Fibroblast of mammary gland (primary cell): ENCODE measurements around the gene LRRC4C.

Source experiments
- DNase-seq: peaks from one replicate; pipeline ENCODE4 v3.0.0-alpha.2; 2010; ENCODE audit warnings: low read depth
- H3K4me3 ChIP-seq: 2 replicates; pipeline ENCODE4 v1.5.1; 2011; ENCODE audit warnings: low read depth, mild to moderate bottlenecking, low read length, moderate library complexity; ENCODE audit not compliant: control insufficient read depth
- TF ChIP-seq, protein P1 (sequence below): conservative IDR thresholded peaks from 2 replicates; pipeline ENCODE4 v1.5.1; 2011; ENCODE audit warnings: low read depth, low read length, inconsistent platforms; ENCODE audit not compliant: control insufficient read depth, insufficient read depth

The LRRC4C gene

GRCh38 chr11:40253166-40253565, 1206.3 kb downstream of the LRRC4C start:
- DNase-seq = no peak
- H3K4me3 ChIP-seq = no peak overlapping the region
- TF ChIP-seq, protein P1, sequence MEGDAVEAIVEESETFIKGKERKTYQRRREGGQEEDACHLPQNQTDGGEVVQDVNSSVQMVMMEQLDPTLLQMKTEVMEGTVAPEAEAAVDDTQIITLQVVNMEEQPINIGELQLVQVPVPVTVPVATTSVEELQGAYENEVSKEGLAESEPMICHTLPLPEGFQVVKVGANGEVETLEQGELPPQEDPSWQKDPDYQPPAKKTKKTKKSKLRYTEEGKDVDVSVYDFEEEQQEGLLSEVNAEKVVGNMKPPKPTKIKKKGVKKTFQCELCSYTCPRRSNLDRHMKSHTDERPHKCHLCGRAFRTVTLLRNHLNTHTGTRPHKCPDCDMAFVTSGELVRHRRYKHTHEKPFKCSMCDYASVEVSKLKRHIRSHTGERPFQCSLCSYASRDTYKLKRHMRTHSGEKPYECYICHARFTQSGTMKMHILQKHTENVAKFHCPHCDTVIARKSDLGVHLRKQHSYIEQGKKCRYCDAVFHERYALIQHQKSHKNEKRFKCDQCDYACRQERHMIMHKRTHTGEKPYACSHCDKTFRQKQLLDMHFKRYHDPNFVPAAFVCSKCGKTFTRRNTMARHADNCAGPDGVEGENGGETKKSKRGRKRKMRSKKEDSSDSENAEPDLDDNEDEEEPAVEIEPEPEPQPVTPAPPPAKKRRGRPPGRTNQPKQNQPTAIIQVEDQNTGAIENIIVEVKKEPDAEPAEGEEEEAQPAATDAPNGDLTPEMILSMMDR = no peak

GRCh38 chr11:40252236-40252635, 1207.2 kb downstream of the LRRC4C start:
- no peak overlapping the region for H3K4me3 ChIP-seq
- TF ChIP-seq, protein P1 = no peak
- no peak for DNase-seq

GRCh38 chr11:40246983-40247382, 1212.5 kb downstream of the LRRC4C start:
- no peak for DNase-seq
- no peak overlapping the region for H3K4me3 ChIP-seq
- TF ChIP-seq, protein P1 = no peak

- peak; percentile 2 for DNase-seq
- TF ChIP-seq, protein P1 = no peak
- H3K4me3 ChIP-seq = no peak overlapping the region
Observed at GRCh38 chr11:40241524-40242051, 1217.9 kb downstream of the LRRC4C start.

- no peak overlapping the region for H3K4me3 ChIP-seq
- TF ChIP-seq, protein P1 = no peak
- DNase-seq = no peak
Observed at GRCh38 chr11:40240284-40240683, 1219.2 kb downstream of the LRRC4C start.

DNA sequence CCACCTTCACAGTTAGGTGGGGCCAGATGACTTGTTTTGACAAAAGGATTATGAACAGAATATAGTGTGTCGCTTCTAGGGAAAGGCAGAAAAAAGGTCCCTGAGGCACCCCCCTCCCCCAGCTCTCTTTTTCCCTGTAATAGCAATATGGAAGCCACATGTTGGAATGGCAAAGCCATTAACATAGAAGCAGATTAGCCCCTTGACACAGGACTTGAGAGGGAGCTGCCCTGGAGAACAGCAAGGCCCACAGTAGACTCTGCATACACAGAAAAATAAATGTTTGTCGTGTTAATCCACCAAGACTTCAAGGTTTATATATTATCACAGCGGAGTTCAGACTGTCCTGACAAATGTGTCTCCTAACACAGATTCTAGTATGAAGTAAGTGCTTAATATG, 1222.9 kb downstream of the LRRC4C start:
- TF ChIP-seq, protein P1 = no peak
- H3K4me3 ChIP-seq = no peak overlapping the region
- no peak for DNase-seq

- H3K4me3 ChIP-seq = no peak overlapping the region
- TF ChIP-seq, protein P1 = no peak
- DNase-seq = no peak
Observed at GRCh38 chr11:40235841-40236240, 1223.6 kb downstream of the LRRC4C start.
